GM12878 (cell line): ENCODE data around the gene AGBL1. TPM values are rescaled to one million over a fixed set of nuclear protein-coding genes. Genes with fewer than 3 reads are reported as not detected.

Experiments
- ATAC-seq: fragments of 200-7000 bp; cut with Tn5 transposase; 3 replicates; pipeline ENCODE4 v1.9.1; 2020; ENCODE audit warnings: mild to moderate bottlenecking, moderate library complexity
- BruUV-seq: library from RNA; stranded (reverse); fragments of 400-500 nt; replicated peaks from 2 replicates; lab custom pipeline; 2021; lab: Mats Ljungman, UMichigan
- CTCF ChIA-PET: fragments of 300-600 bp; sonication (Branson Sonifier 250); formaldehyde crosslinking; extraction: SDS; loops from one replicate; lab custom pipeline; 2021; ENCODE audit warnings: inconsistent platforms; lab: Yijun Ruan, JAX
- POLR2A ChIA-PET: fragments of 350-600 bp; formaldehyde crosslinking; extraction: SDS; loops from one replicate; lab custom pipeline; 2021; ENCODE audit warnings: inconsistent platforms; lab: Charles Lee
- RAD21 ChIA-PET: fragments of 300-600 bp; sonication (Branson Sonifier 250); formaldehyde crosslinking; loops from one replicate; lab custom pipeline; 2023; ENCODE audit warnings: antibody characterized with exemption; ENCODE audit not compliant: unreplicated experiment; lab: Charles Lee
- SMC1A ChIA-PET: fragments of 300-600 bp; sonication (Branson Sonifier 250); formaldehyde crosslinking; loops from one replicate; lab custom pipeline; 2023; ENCODE audit not compliant: unreplicated experiment, uncharacterized antibody; lab: Charles Lee
- DNase-seq: peaks from one replicate; pipeline ENCODE4 v3.0.0-alpha.2; 2011; ENCODE audit warnings: low read depth, low spot score
- FAIRE-seq: peaks from 3 replicates; lab custom pipeline; 2011; peaks lifted over from hg19 to GRCh38; lab: Jason Lieb, UNC
- H2AFZ ChIP-seq: 2 replicates; pipeline ENCODE4 v1.6.0; 2011; ENCODE audit warnings: low read depth, low read length, control low read depth; ENCODE audit not compliant: control insufficient read depth
- H3K27ac ChIP-seq: 2 replicates; pipeline ENCODE4 v1.5.1; 2011; ENCODE audit warnings: control low read depth; ENCODE audit not compliant: control insufficient read depth, insufficient read depth
- H3K27me3 ChIP-seq, 2 experiments: replicated peaks in 1 of 2; 2 replicates each; pipeline versions ENCODE4 v1.6.0 to v1.6.1; 2011; ENCODE audit warnings: low read length in 1 of 2; ENCODE audit not compliant: control insufficient read depth in 2 of 2, insufficient read depth in 2 of 2
- H3K36me3 ChIP-seq, 2 experiments: 2 replicates each; pipeline ENCODE4 v1.5.1; 2011; ENCODE audit warnings: low read length in 1 of 2; ENCODE audit not compliant: control insufficient read depth in 2 of 2, insufficient read depth in 2 of 2
- H3K4me1 ChIP-seq: 2 replicates; pipeline ENCODE4 v1.6.1; 2011; ENCODE audit warnings: mild to moderate bottlenecking, low read length, moderate library complexity, mixed read lengths; ENCODE audit not compliant: control insufficient read depth, insufficient read depth
- H3K4me2 ChIP-seq: 2 replicates; pipeline ENCODE4 v1.6.0; 2011; ENCODE audit warnings: control low read depth; ENCODE audit not compliant: control insufficient read depth, insufficient read depth
- H3K4me3 ChIP-seq: fragments of 200-600 bp; sonication (generic); 2 replicates; pipeline ENCODE4 v1.5.1; 2016
- H3K79me2 ChIP-seq: 2 replicates; pipeline ENCODE4 v1.6.0; 2011; ENCODE audit warnings: low read length; ENCODE audit not compliant: control insufficient read depth, insufficient read depth
- H3K9ac ChIP-seq: 2 replicates; pipeline ENCODE4 v1.8.0; 2011; ENCODE audit warnings: low read length, control low read depth, mixed read lengths; ENCODE audit not compliant: control insufficient read depth, insufficient read depth
- H3K9me3 ChIP-seq: replicated peaks from 3 replicates; pipeline ENCODE4 v1.5.1; 2011; ENCODE audit warnings: mild to moderate bottlenecking, low read length; ENCODE audit not compliant: control insufficient read depth, insufficient read depth
- H4K20me1 ChIP-seq: 2 replicates; pipeline ENCODE4 v1.6.0; 2011; ENCODE audit not compliant: control insufficient read depth, insufficient read depth
- BCL3 ChIP-seq: IDR thresholded peaks from 2 replicates; pipeline ENCODE4 v1.6.1; 2011; ENCODE audit warnings: borderline replicate concordance, low read depth, mild to moderate bottlenecking, moderate library complexity, low read length; ENCODE audit not compliant: insufficient read depth, poor library complexity, severe bottlenecking
- EGR1 ChIP-seq, 2 experiments: IDR thresholded peaks; 1 replicate in 1 of 2; 2 replicates in 1 of 2; pipeline ENCODE4 v1.6.1; 2011 to 2012; ENCODE audit warnings: low read depth in 2 of 2, low read length in 2 of 2, borderline replicate concordance in 1 of 2, mild to moderate bottlenecking in 1 of 2, moderate library complexity in 1 of 2
- MEF2B ChIP-seq: fragments of 450-650 bp; IDR thresholded peaks from 2 replicates; pipeline ENCODE4 v1.6.1; 2018; ENCODE audit warnings: mild to moderate bottlenecking, moderate library complexity; ENCODE audit not compliant: partially characterized antibody, poor library complexity, severe bottlenecking
- MYC ChIP-seq: IDR thresholded peaks from 2 replicates; pipeline ENCODE4 v1.6.1; 2011; ENCODE audit warnings: mild to moderate bottlenecking, low read length, moderate library complexity, inconsistent platforms; ENCODE audit not compliant: insufficient read depth, insufficient replicate concordance, insufficient read length, severe bottlenecking
- NBN ChIP-seq: fragments of 450-650 bp; IDR thresholded peaks from 2 replicates; pipeline ENCODE4 v1.6.1; 2016
- NFIC ChIP-seq: IDR thresholded peaks from 2 replicates; pipeline ENCODE4 v1.6.1; 2012; ENCODE audit warnings: low read depth, mild to moderate bottlenecking, inconsistent platforms, low read length, moderate library complexity
- NR2F1 ChIP-seq: fragments of 450-650 bp; conservative IDR thresholded peaks from 2 replicates; pipeline ENCODE4 v1.6.1; 2017; ENCODE audit warnings: mild to moderate bottlenecking
- POU2F2 ChIP-seq: IDR thresholded peaks from 3 replicates; pipeline ENCODE4 v1.6.1; 2011; ENCODE audit warnings: low read depth, mild to moderate bottlenecking, low read length, borderline replicate concordance
- RUNX3 ChIP-seq: IDR thresholded peaks from 2 replicates; pipeline ENCODE4 v1.6.1; 2012; ENCODE audit warnings: low read length, inconsistent platforms
- SMARCA5 ChIP-seq: fragments of 450-650 bp; IDR thresholded peaks from 2 replicates; pipeline ENCODE4 v1.6.1; 2017; ENCODE audit warnings: mild to moderate bottlenecking
- STAT1 ChIP-seq: fragments of 450-650 bp; conservative IDR thresholded peaks from 2 replicates; pipeline ENCODE4 v1.6.1; 2014; ENCODE audit warnings: antibody characterized with exemption, mild to moderate bottlenecking
- SUPT20H ChIP-seq: IDR thresholded peaks from 2 replicates; pipeline ENCODE4 v1.6.1; 2011; ENCODE audit warnings: low read depth, mild to moderate bottlenecking, low read length, moderate library complexity, borderline replicate concordance; ENCODE audit not compliant: control insufficient read depth
- USF2 ChIP-seq: IDR thresholded peaks from 2 replicates; pipeline ENCODE4 v1.6.1; 2011; ENCODE audit warnings: low read depth, low read length, improper control_type of control experiment, borderline replicate concordance
- ZNF207 ChIP-seq: fragments of 450-650 bp; IDR thresholded peaks from 2 replicates; pipeline ENCODE4 v1.6.1; 2014; ENCODE audit warnings: antibody characterized with exemption, mild to moderate bottlenecking, borderline replicate concordance
- ZNF217 ChIP-seq: fragments of 450-650 bp; IDR thresholded peaks from 2 replicates; pipeline ENCODE4 v1.6.1; 2017; ENCODE audit warnings: antibody characterized with exemption, mild to moderate bottlenecking
- ZNF24 ChIP-seq: fragments of 450-650 bp; IDR thresholded peaks from 2 replicates; pipeline ENCODE4 v1.6.1; 2017; ENCODE audit warnings: antibody characterized with exemption, mild to moderate bottlenecking
- ZSCAN29 ChIP-seq: fragments of 450-650 bp; IDR thresholded peaks from 2 replicates; pipeline ENCODE4 v1.6.1; 2017; ENCODE audit warnings: mild to moderate bottlenecking, moderate library complexity
- WGBS: methylation state at CpG from one replicate; pipeline ENCODE4 v1.1.6; 2016; ENCODE audit warnings: low lambda C conversion rate; ENCODE audit not compliant: insufficient replicate concordance, insufficient coverage; ENCODE audit errors: missing lambda C conversion rate; 5-methylcytosine and 5-hydroxymethylcytosine counted together
- in situ Hi-C: fragments of 300-500 bp; cut with MboI; formaldehyde crosslinking; loops from 9 replicates; pipeline ENCODE4 v1.14.3; 2018; ENCODE audit warnings: mixed read lengths
- intact Hi-C: fragments of 100-400 bp; cut with micrococcal nuclease; formaldehyde crosslinking; loops from one replicate; pipeline ENCODE4 v1.14.2; 2022; ENCODE audit not compliant: unreplicated experiment
- polyA plus RNA-seq, 11 experiments: library from polyadenylated mRNA; depleted of rRNA in 4 of 11; unstranded in 6 of 11; stranded (reverse) in 5 of 11; fragments of >200 nt; fragmentation: Nextera tagmentation in 4 of 11; fragmentation: Illumina TruSeq in 1 of 11; extraction: Ambion mirVana in 4 of 11; extraction: Trizol in 1 of 11; gene quantifications; 1 replicate in 1 of 11; 2 replicates in 10 of 11; pipeline versions ENCODE4 v1.2.1 to v1.2.3, GENCODE V29; 2011 to 2016; ENCODE audit warnings: inconsistent platforms in 2 of 11, missing spikeins in 2 of 11, low read depth in 1 of 11
- total RNA-seq, 4 experiments: library from RNA; depleted of rRNA in 3 of 4; stranded (reverse); fragments of >200 nt in 3 of 4; fragmentation: Illumina TruSeq in 1 of 4; extraction: Trizol in 1 of 4; gene quantifications; 2 replicates each; pipeline versions ENCODE4 v1.2.1 to v1.2.3, GENCODE V29; 2013 to 2021
- TF ChIP-seq, protein P1 (sequence below): fragments of 450-650 bp; formaldehyde crosslinking; IDR thresholded peaks from 2 replicates; pipeline ENCODE4 v1.4.0; 2020; ENCODE audit warnings: mild to moderate bottlenecking, moderate library complexity

AGBL1 gene
- total and polyA plus RNA-seq, 10 of the 15 experiments (the other 5 are each of a cell fraction or from before 2014, with no cell fraction given) = not detected

- no peaks in the 10 kb centered on the region for H3K9me3 ChIP-seq
- in situ Hi-C loops (no loop called here), intact Hi-C loops (no loop called here)
- no peak overlapping the region for H3K9ac ChIP-seq
- ChIA-PET POLR2A (no interaction called here), CTCF (no interaction called here), SMC1A (no interaction called here), RAD21 (no interaction called here)
- H3K4me2 ChIP-seq = no peak overlapping the region
- DNase-seq (no peak), ATAC-seq (no peak), FAIRE-seq (no peak)
- 34% methylated on average over 10 of the region's 10 CpGs for WGBS
- no peaks in the 10 kb centered on the region for H3K27me3 ChIP-seq
- no peaks in the 10 kb centered on the region for H3K79me2 ChIP-seq
- H3K36me3 ChIP-seq = no peaks in the 10 kb centered on the region
- H3K4me3 ChIP-seq = no peak overlapping the region
- no peak overlapping the region for H2AFZ ChIP-seq
- no peak overlapping the region for H3K27ac ChIP-seq
- H3K4me1 ChIP-seq = no peaks in the 10 kb centered on the region
- BruUV-seq = no TSS peak
- no peaks in the 10 kb centered on the region for H4K20me1 ChIP-seq
- TF ChIP-seq ZSCAN29 = no peak
- TF ChIP-seq POU2F2 = no peak
- no peak for TF ChIP-seq SMARCA5
- no peak for TF ChIP-seq RUNX3
- no peak for TF ChIP-seq NFIC
- TF ChIP-seq SUPT20H = no peak
- no peak for TF ChIP-seq USF2
- TF ChIP-seq MEF2B = no peak
- TF ChIP-seq NR2F1 = no peak
- TF ChIP-seq MYC = no peak
- TF ChIP-seq, protein P1, sequence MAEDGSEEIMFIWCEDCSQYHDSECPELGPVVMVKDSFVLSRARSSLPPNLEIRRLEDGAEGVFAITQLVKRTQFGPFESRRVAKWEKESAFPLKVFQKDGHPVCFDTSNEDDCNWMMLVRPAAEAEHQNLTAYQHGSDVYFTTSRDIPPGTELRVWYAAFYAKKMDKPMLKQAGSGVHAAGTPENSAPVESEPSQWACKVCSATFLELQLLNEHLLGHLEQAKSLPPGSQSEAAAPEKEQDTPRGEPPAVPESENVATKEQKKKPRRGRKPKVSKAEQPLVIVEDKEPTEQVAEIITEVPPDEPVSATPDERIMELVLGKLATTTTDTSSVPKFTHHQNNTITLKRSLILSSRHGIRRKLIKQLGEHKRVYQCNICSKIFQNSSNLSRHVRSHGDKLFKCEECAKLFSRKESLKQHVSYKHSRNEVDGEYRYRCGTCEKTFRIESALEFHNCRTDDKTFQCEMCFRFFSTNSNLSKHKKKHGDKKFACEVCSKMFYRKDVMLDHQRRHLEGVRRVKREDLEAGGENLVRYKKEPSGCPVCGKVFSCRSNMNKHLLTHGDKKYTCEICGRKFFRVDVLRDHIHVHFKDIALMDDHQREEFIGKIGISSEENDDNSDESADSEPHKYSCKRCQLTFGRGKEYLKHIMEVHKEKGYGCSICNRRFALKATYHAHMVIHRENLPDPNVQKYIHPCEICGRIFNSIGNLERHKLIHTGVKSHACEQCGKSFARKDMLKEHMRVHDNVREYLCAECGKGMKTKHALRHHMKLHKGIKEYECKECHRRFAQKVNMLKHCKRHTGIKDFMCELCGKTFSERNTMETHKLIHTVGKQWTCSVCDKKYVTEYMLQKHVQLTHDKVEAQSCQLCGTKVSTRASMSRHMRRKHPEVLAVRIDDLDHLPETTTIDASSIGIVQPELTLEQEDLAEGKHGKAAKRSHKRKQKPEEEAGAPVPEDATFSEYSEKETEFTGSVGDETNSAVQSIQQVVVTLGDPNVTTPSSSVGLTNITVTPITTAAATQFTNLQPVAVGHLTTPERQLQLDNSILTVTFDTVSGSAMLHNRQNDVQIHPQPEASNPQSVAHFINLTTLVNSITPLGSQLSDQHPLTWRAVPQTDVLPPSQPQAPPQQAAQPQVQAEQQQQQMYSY = no peak
- no peak for TF ChIP-seq BCL3
- TF ChIP-seq ZNF207 = no peak
- TF ChIP-seq EGR1 (IDR thresholded peaks at IDR 0.05; ENCODE audit: borderline replicate concordance in 1 of 2, low read depth in 2 of 2, low read length in 2 of 2) = no peak
- TF ChIP-seq NBN = no peak
- TF ChIP-seq ZNF217 = no peak
- TF ChIP-seq STAT1 = no peak
- TF ChIP-seq ZNF24 = no peak
Observed at GRCh38 chr15:86879250-86880229, 799.9 kb downstream of the AGBL1 start.
